Hair follicular keratinocyte (primary cell): ENCODE results near the gene CX3CR1. TPM values are rescaled to one million over a fixed set of nuclear protein-coding genes. Genes with fewer than 3 reads are reported as not detected.

ENCODE experiments used
- total RNA-seq: library from RNA; depleted of rRNA; stranded (reverse); fragments of >200 nt; gene quantifications from 2 replicates; pipeline ENCODE4 v1.2.3, GENCODE V29; 2015

Gene CX3CR1
- not detected in 2 replicates for total RNA-seq

GRCh38 chr3:39279745-39280517 lies at the start of gene CX3CR1:
Gene CX3CR1 (minus strand): TSS chr3:39280036. CDS start chr3:39266509, 13,527 bp downstream.

GRCh38 chr3:39329493-39329892 lies 49.7 kb upstream of the CX3CR1 start, which contains the start of gene CCR8:
Gene CCR8 (plus strand): TSS chr3:39329709. CDS start chr3:39332332, 2,623 bp downstream.

Other genes starting within 250 kb of the CX3CR1 start
- gene SCN11A, start 228.1 kb downstream of the CX3CR1 start, total RNA-seq: not detected in 2 replicates
- gene WDR48, start 228.0 kb downstream of the CX3CR1 start, total RNA-seq: 11.9 and 21.6 TPM in 2 replicates
- 27.5 and 32.0 TPM in 2 replicates for gene GORASP1, start 172.4 kb downstream of the CX3CR1 start, total RNA-seq
- 0.55 and 0.57 TPM in 2 replicates for gene TTC21A, start 172.4 kb downstream of the CX3CR1 start, total RNA-seq
- gene CSRNP1, start 126.4 kb downstream of the CX3CR1 start, total RNA-seq: 7.8 and 10.8 TPM in 2 replicates
- gene XIRP1, start 87.4 kb downstream of the CX3CR1 start, total RNA-seq: not detected in 2 replicates
- not detected in 2 replicates for gene CCR8, start 49.7 kb upstream of the CX3CR1 start, total RNA-seq
- gene SLC25A38, start 103.3 kb upstream of the CX3CR1 start, total RNA-seq: 25.7 and 29.1 TPM in 2 replicates
- 2,555 and 2,813 TPM in 2 replicates for gene RPSA, start 126.7 kb upstream of the CX3CR1 start, total RNA-seq
- gene MOBP, start 187.6 kb upstream of the CX3CR1 start, total RNA-seq: not detected in 2 replicates